HepG2 (cell line): ENCODE data around the gene ANO10. TPM values are rescaled to one million over a fixed set of nuclear protein-coding genes. Genes with fewer than 3 reads are reported as not detected.

Experiments
- ATAC-seq: fragments of 200-7000 bp; cut with Tn5 transposase; 3 replicates; pipeline ENCODE4 v1.9.1; 2020; ENCODE audit warnings: mild to moderate bottlenecking, moderate library complexity
- BruUV-seq: library from RNA; stranded (reverse); fragments of 400-500 nt; replicated peaks from 2 replicates; lab custom pipeline; 2021; lab: Mats Ljungman, UMichigan
- CTCF ChIA-PET: fragments of 300-600 bp; formaldehyde crosslinking; extraction: SDS; loops from one replicate; lab custom pipeline; 2021; ENCODE audit warnings: low total read pairs, inconsistent platforms, low intra/inter-chr PET ratio; lab: Yijun Ruan, JAX
- POLR2A ChIA-PET: fragments of 350-600 bp; sonication (Branson Sonifier 250); formaldehyde crosslinking; loops from one replicate; lab custom pipeline; 2020; ENCODE audit warnings: antibody characterized with exemption, inconsistent platforms; lab: Yijun Ruan, JAX
- DNase-seq: peaks from one replicate; pipeline ENCODE4 v3.0.0-alpha.2; 2015; ENCODE audit warnings: low spot score
- FAIRE-seq: peaks from 3 replicates; lab custom pipeline; 2011; peaks lifted over from hg19 to GRCh38; lab: Jason Lieb, UNC
- H2AFZ ChIP-seq: one replicate; pipeline ENCODE4 v1.6.1; 2011; ENCODE audit warnings: low read length, inconsistent platforms
- H3K27ac ChIP-seq: fragments of 300-600 bp; 3 replicates; pipeline ENCODE4 v1.8.0; 2011; ENCODE audit warnings: mixed run types, mild to moderate bottlenecking, mixed read lengths, low read length, inconsistent platforms; ENCODE audit not compliant: insufficient read depth; ENCODE audit errors: extremely low read length
- H3K27me3 ChIP-seq, 2 experiments: fragments of 200-600 bp in 1 of 2; 2 replicates in 1 of 2; 3 replicates in 1 of 2; pipeline versions ENCODE4 v1.6.0 to v1.8.0; 2011; ENCODE audit warnings: low read length in 2 of 2, mild to moderate bottlenecking in 2 of 2, moderate library complexity in 2 of 2, inconsistent platforms in 1 of 2; ENCODE audit not compliant: insufficient read depth in 2 of 2, control insufficient read depth in 1 of 2
- H3K36me3 ChIP-seq, 2 experiments: fragments of 200-600 bp in 1 of 2; replicated peaks in 1 of 2; 2 replicates in 1 of 2; 3 replicates in 1 of 2; pipeline versions ENCODE4 v1.5.1 to v1.8.0; 2011; ENCODE audit warnings: low read length in 2 of 2, inconsistent platforms in 1 of 2; ENCODE audit not compliant: insufficient read depth in 2 of 2, control insufficient read depth in 1 of 2
- H3K4me1 ChIP-seq: 2 replicates; pipeline ENCODE4 v1.5.1; 2012; ENCODE audit warnings: low read length, inconsistent platforms; ENCODE audit not compliant: insufficient read depth
- H3K4me2 ChIP-seq: 2 replicates; pipeline ENCODE4 v1.6.0; 2011; ENCODE audit warnings: low read depth, low read length, inconsistent platforms
- H3K4me3 ChIP-seq, 3 experiments: fragments of 200-600 bp in 1 of 3; sonication (generic), shearing (Covaris generic) in 1 of 3; replicated peaks in 1 of 3; 2 replicates each; pipeline ENCODE4 v1.5.1; 2011 to 2016; ENCODE audit warnings: low read length in 3 of 3, inconsistent platforms in 2 of 3, low read depth in 2 of 3, mild to moderate bottlenecking in 2 of 3, control low read depth in 1 of 3, mixed read lengths in 1 of 3; ENCODE audit not compliant: insufficient read depth in 1 of 3
- H3K79me2 ChIP-seq: one replicate; pipeline ENCODE4 v1.6.1; 2011; ENCODE audit warnings: low read length, inconsistent platforms; ENCODE audit not compliant: insufficient read depth
- H3K9ac ChIP-seq: 2 replicates; pipeline ENCODE4 v1.6.0; 2011; ENCODE audit warnings: mild to moderate bottlenecking, low read depth, low read length, inconsistent platforms; ENCODE audit not compliant: insufficient read depth
- H3K9me3 ChIP-seq: 2 replicates; pipeline ENCODE4 v1.5.1; 2012; ENCODE audit warnings: mild to moderate bottlenecking, low read length
- H4K20me1 ChIP-seq: 2 replicates; pipeline ENCODE4 v1.6.0; 2011; ENCODE audit warnings: inconsistent platforms, mild to moderate bottlenecking, low read length, moderate library complexity; ENCODE audit not compliant: insufficient read depth
- AKNA ChIP-seq: sonication (generic); formaldehyde crosslinking; IDR thresholded peaks from 2 replicates; pipeline ENCODE4 v1.4.0; 2020; ENCODE audit warnings: missing genetic modification reagents, borderline replicate concordance
- ETV5 ChIP-seq: IDR thresholded peaks from 2 replicates; pipeline ENCODE4 v1.6.1; 2018; ENCODE audit warnings: missing biosample characterization, missing genetic modification reagents, inconsistent platforms, borderline replicate concordance
- EZH2 ChIP-seq: conservative IDR thresholded peaks from 2 replicates; pipeline ENCODE4 v1.6.1; 2012; ENCODE audit warnings: mild to moderate bottlenecking, low read depth, low read length, moderate library complexity
- GATA4 ChIP-seq: sonication (generic); IDR thresholded peaks from 2 replicates; pipeline ENCODE4 v1.6.1; 2016; ENCODE audit warnings: antibody characterized with exemption, low read depth, borderline replicate concordance
- HNF4A ChIP-seq: sonication (generic); formaldehyde crosslinking; IDR thresholded peaks from 2 replicates; pipeline ENCODE4 v1.4.0; 2020; ENCODE audit warnings: missing genetic modification reagents
- PRMT3 ChIP-seq: sonication (generic); formaldehyde crosslinking; IDR thresholded peaks from 2 replicates; pipeline ENCODE4 v1.8.1; 2022; ENCODE audit warnings: low read depth, mild to moderate bottlenecking, moderate library complexity, missing genetic modification reagents, borderline replicate concordance
- ZNF337 ChIP-seq: sonication (generic); formaldehyde crosslinking; IDR thresholded peaks from 2 replicates; pipeline ENCODE4 v1.5.1; 2020; ENCODE audit warnings: missing genetic modification reagents, low read depth, mild to moderate bottlenecking, borderline replicate concordance
- ZNF460 ChIP-seq: sonication (generic); formaldehyde crosslinking; IDR thresholded peaks from 2 replicates; pipeline ENCODE4 v1.5.1; 2020; ENCODE audit warnings: missing genetic modification reagents, mild to moderate bottlenecking, borderline replicate concordance
- ZNF550 ChIP-seq: sonication (generic); formaldehyde crosslinking; IDR thresholded peaks from 2 replicates; pipeline ENCODE4 v1.4.0; 2020; ENCODE audit warnings: mild to moderate bottlenecking, missing genetic modification reagents, borderline replicate concordance
- ZNF878 ChIP-seq: sonication (generic); formaldehyde crosslinking; IDR thresholded peaks from 2 replicates; pipeline ENCODE4 v1.8.1; 2023; ENCODE audit warnings: mild to moderate bottlenecking, missing genetic modification reagents, moderate library complexity
- WGBS: methylation state at CpG from one replicate; pipeline ENCODE4 v1.1.6; 2017; ENCODE audit warnings: low lambda C conversion rate; 5-methylcytosine and 5-hydroxymethylcytosine counted together
- in situ Hi-C: cut with HindIII; loops from 2 replicates; pipeline ENCODE4 v1.10.0; 2017; ENCODE audit warnings: low pct_unique_long_range_greater_than_20kb; ENCODE audit not compliant: extremely low pct_ligation_motif_present
- intact Hi-C: fragments of 100-400 bp; cut with micrococcal nuclease; formaldehyde crosslinking; loops from one replicate; pipeline ENCODE4 v1.10.0; 2022; ENCODE audit not compliant: unreplicated experiment
- polyA plus RNA-seq, 8 experiments: library from polyadenylated mRNA; depleted of rRNA in 3 of 8; stranded (reverse) in 7 of 8; unstranded in 1 of 8; fragments of >200 nt; fragmentation: Illumina TruSeq in 4 of 8; extraction: Trizol in 4 of 8; gene quantifications; 2 replicates each; pipeline versions ENCODE4 v1.2.1 to v1.2.3, GENCODE V29; 2011 to 2016; ENCODE audit warnings: low read depth in 4 of 8, missing spikeins in 1 of 8, mixed read lengths in 1 of 8; ENCODE audit not compliant: insufficient read depth in 1 of 8
- total RNA-seq, 5 experiments: library from RNA; depleted of rRNA; stranded (reverse); fragments of >200 nt; fragmentation: Illumina TruSeq; extraction: Trizol; gene quantifications; 2 replicates each; pipeline ENCODE4 v1.2.3, GENCODE V29; 2016; ENCODE audit warnings: low read depth in 1 of 5
- TF ChIP-seq, protein P1 (sequence below): sonication (generic); formaldehyde crosslinking; IDR thresholded peaks from 2 replicates; pipeline ENCODE4 v1.9.0; 2021; ENCODE audit warnings: missing genetic modification reagents, borderline replicate concordance

Gene ANO10
- total and polyA plus RNA-seq, 2 of the 13 experiments (the other 11 are each of a cell fraction or from before 2014, with no cell fraction given) = 10.4 to 13.1 TPM

DNA sequence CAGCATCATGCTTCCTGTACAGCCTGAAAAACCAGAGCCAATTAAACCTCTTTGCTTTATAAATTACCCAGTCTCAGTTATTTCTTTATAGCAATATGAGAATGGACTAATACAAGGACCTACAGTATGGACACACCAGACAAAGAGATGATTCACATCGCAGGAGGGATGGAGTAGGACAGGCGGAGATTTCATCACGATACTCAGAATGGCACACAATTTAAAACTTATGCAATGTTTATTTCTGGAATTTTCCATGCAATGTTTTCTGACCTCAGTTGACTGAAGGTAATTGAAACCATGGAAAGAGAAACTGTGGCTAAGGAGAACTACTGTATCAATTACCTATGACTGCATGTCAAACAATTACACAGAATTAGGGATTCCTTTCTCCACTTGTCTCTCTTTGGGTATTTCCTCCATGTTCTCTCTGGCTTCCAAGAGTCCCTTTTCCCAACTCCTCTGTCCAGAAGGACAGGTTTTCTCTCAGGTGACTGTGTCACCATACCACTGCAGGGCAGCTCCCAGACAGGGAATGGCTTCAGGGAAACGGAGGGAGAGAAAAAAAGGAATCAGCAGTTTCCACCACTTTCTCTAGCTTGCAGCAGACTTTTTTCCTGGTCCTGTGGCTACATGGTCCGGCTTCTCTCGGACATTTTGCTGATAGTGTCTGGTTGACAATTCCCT, 3.0 kb upstream of the ANO10 start:
- DNase-seq = peak; percentile 48
- H3K27ac ChIP-seq = no peak overlapping the region
- H4K20me1 ChIP-seq = no peaks in the 10 kb centered on the region
- H3K27me3 ChIP-seq = no peaks in the 10 kb centered on the region; a peak in 1 of 5 replicates
- no peaks in the 10 kb centered on the region for H3K79me2 ChIP-seq
- ChIA-PET POLR2A (no interaction called here), CTCF (no interaction called here)
- H3K36me3 ChIP-seq = no peaks in the 10 kb centered on the region
- H3K4me1 ChIP-seq = peaks cover 35% of the 10 kb centered on the region
- no peak for ATAC-seq
- peak overlapping the region; percentile 31; the same call in 1 of the 2 replicates for H3K9ac ChIP-seq
- FAIRE-seq = no peak
- no peaks in the 10 kb centered on the region for H3K9me3 ChIP-seq
- H2AFZ ChIP-seq = peak overlapping the region; percentile 89
- intact Hi-C loops (no loop called here), in situ Hi-C loops (no loop called here)
- no TSS peak for BruUV-seq
- H3K4me2 ChIP-seq = peak overlapping the region; percentile 75
- 3% methylated on average over 6 of the region's 6 CpGs for WGBS
- H3K4me3 ChIP-seq = peak overlapping the region in 2 of 3 experiments; percentile 5 to 11; a peak in 1 of 6 replicates
- TF ChIP-seq ZNF878 (CRISPR knock-in tag) (no peak), ZNF460 (CRISPR knock-in tag) (no peak), PRMT3 (CRISPR knock-in tag) (no peak), EZH2 (no peak), AKNA (CRISPR knock-in tag) (no peak), HNF4A (CRISPR knock-in tag) (no peak), ZNF337 (no peak), ETV5 (CRISPR knock-in tag) (no peak), ZNF550 (CRISPR knock-in tag) (no peak), GATA4 (no peak)
- TF ChIP-seq, protein P1, sequence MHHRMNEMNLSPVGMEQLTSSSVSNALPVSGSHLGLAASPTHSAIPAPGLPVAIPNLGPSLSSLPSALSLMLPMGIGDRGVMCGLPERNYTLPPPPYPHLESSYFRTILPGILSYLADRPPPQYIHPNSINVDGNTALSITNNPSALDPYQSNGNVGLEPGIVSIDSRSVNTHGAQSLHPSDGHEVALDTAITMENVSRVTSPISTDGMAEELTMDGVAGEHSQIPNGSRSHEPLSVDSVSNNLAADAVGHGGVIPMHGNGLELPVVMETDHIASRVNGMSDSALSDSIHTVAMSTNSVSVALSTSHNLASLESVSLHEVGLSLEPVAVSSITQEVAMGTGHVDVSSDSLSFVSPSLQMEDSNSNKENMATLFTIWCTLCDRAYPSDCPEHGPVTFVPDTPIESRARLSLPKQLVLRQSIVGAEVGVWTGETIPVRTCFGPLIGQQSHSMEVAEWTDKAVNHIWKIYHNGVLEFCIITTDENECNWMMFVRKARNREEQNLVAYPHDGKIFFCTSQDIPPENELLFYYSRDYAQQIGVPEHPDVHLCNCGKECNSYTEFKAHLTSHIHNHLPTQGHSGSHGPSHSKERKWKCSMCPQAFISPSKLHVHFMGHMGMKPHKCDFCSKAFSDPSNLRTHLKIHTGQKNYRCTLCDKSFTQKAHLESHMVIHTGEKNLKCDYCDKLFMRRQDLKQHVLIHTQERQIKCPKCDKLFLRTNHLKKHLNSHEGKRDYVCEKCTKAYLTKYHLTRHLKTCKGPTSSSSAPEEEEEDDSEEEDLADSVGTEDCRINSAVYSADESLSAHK (CRISPR knock-in tag) = no peak
